ENCODE measurements around the gene FOXG1.

Gene FOXG1

GRCh38 chr14:28782301-28782700 lies 15.7 kb downstream of the FOXG1 start:
- H3K9ac ChIP-seq (ENCODE audit: low read depth, low read length): no peak overlapping the region
- no peak overlapping the region for H3K4me3 ChIP-seq (ENCODE audit: low read depth, low read length)
- peaks cover 94% of the 10 kb centered on the region for H3K27me3 ChIP-seq (ENCODE audit: control insufficient read depth, insufficient read depth, low read length)
- H3K36me3 ChIP-seq (ENCODE audit: control insufficient read depth, insufficient read depth, low read length): no peaks in the 10 kb centered on the region
- peaks cover 9% of the 10 kb centered on the region for H3K4me1 ChIP-seq (ENCODE audit: control insufficient read depth, insufficient read depth, low read length)
- no peaks in the 10 kb centered on the region for H3K9me3 ChIP-seq (ENCODE audit: control insufficient read depth, insufficient read depth, low read length)

GRCh38 chr14:28783664-28784063 lies 17.1 kb downstream of the FOXG1 start:
- Histone ChIP-seq H3K27me3 (ENCODE audit: control insufficient read depth, insufficient read depth, low read length) (peaks cover 88% of the 10 kb centered on the region), H3K9me3 (ENCODE audit: control insufficient read depth, insufficient read depth, low read length) (no peaks in the 10 kb centered on the region), H3K4me3 (ENCODE audit: low read depth, low read length) (no peak overlapping the region), H3K36me3 (ENCODE audit: control insufficient read depth, insufficient read depth, low read length) (no peaks in the 10 kb centered on the region), H3K4me1 (ENCODE audit: control insufficient read depth, insufficient read depth, low read length) (peaks cover 6% of the 10 kb centered on the region), H3K9ac (ENCODE audit: low read depth, low read length) (no peak overlapping the region)

- peak overlapping the region; percentile 75 for H3K4me3 ChIP-seq (ENCODE audit: low read depth, low read length)
- peaks cover 6% of the 10 kb centered on the region for H3K4me1 ChIP-seq (ENCODE audit: control insufficient read depth, insufficient read depth, low read length)
- H3K27me3 ChIP-seq (ENCODE audit: control insufficient read depth, insufficient read depth, low read length): peaks cover 85% of the 10 kb centered on the region
- H3K36me3 ChIP-seq (ENCODE audit: control insufficient read depth, insufficient read depth, low read length): no peaks in the 10 kb centered on the region
- no peak overlapping the region for H3K9ac ChIP-seq (ENCODE audit: low read depth, low read length)
- no peaks in the 10 kb centered on the region for H3K9me3 ChIP-seq (ENCODE audit: control insufficient read depth, insufficient read depth, low read length)
These were observed 17.8 kb downstream of the FOXG1 start for GRCh38 chr14:28784096-28785048.

GRCh38 chr14:28785096-28785952 lies 18.7 kb downstream of the FOXG1 start:
- Histone ChIP-seq H3K36me3 (ENCODE audit: control insufficient read depth, insufficient read depth, low read length) (no peaks in the 10 kb centered on the region), H3K4me3 (ENCODE audit: low read depth, low read length) (peak overlapping the region; percentile 75), H3K9ac (ENCODE audit: low read depth, low read length) (no peak overlapping the region), H3K27me3 (ENCODE audit: control insufficient read depth, insufficient read depth, low read length) (peaks cover 79% of the 10 kb centered on the region), H3K4me1 (ENCODE audit: control insufficient read depth, insufficient read depth, low read length) (peaks cover 6% of the 10 kb centered on the region), H3K9me3 (ENCODE audit: control insufficient read depth, insufficient read depth, low read length) (no peaks in the 10 kb centered on the region)

- Histone ChIP-seq H3K9me3 (ENCODE audit: control insufficient read depth, insufficient read depth, low read length) (no peaks in the 10 kb centered on the region), H3K4me3 (ENCODE audit: low read depth, low read length) (no peak overlapping the region), H3K27me3 (ENCODE audit: control insufficient read depth, insufficient read depth, low read length) (no peaks in the 10 kb centered on the region), H3K4me1 (ENCODE audit: control insufficient read depth, insufficient read depth, low read length) (no peaks in the 10 kb centered on the region), H3K36me3 (ENCODE audit: control insufficient read depth, insufficient read depth, low read length) (no peaks in the 10 kb centered on the region), H3K9ac (ENCODE audit: low read depth, low read length) (no peak overlapping the region)
These were observed 40.9 kb downstream of the FOXG1 start for GRCh38 chr14:28807518-28807917.

- Histone ChIP-seq H3K4me1 (ENCODE audit: control insufficient read depth, insufficient read depth, low read length) (no peaks in the 10 kb centered on the region), H3K9ac (ENCODE audit: low read depth, low read length) (no peak overlapping the region), H3K9me3 (ENCODE audit: control insufficient read depth, insufficient read depth, low read length) (no peaks in the 10 kb centered on the region), H3K4me3 (ENCODE audit: low read depth, low read length) (no peak overlapping the region), H3K36me3 (ENCODE audit: control insufficient read depth, insufficient read depth, low read length) (no peaks in the 10 kb centered on the region), H3K27me3 (ENCODE audit: control insufficient read depth, insufficient read depth, low read length) (no peaks in the 10 kb centered on the region)
These were observed 47.2 kb downstream of the FOXG1 start for GRCh38 chr14:28813810-28814209.
